GM19395 (cell line): ENCODE data around the gene LIN28B.
"Not testable (repeated sequence)": the region's sequence is repeated elsewhere in the genome, so short reads cannot be mapped to it uniquely, and the experiment has no call there.

ENCODE experiments used
- ATAC-seq: cut with Tn5 transposase; IDR thresholded peaks from one replicate; pipeline ENCODE4 v1.9.1; 2021; ENCODE audit warnings: mild to moderate bottlenecking, moderate library complexity; ENCODE audit not compliant: unreplicated experiment

LIN28B gene

DNA sequence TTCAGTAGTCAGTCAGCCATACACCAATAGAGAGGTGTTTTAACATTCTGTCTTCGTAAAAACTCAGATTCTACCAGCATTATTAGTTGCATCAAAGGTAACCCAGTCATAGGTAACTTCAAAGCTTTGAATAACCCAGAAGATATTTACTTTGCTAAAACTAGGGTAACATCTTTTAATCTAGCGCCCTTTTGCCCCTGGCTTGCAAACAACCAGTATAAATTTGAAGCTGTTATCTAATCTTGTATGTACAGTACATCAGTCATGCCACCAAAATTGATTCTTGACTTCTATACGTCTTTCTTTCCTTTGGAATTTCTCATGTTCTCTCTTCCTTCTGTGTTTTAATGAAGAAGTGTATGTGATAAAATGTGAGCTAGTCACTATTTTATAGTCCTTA, 109.3 kb downstream of the LIN28B start:
- ATAC-seq, result no peak

DNA sequence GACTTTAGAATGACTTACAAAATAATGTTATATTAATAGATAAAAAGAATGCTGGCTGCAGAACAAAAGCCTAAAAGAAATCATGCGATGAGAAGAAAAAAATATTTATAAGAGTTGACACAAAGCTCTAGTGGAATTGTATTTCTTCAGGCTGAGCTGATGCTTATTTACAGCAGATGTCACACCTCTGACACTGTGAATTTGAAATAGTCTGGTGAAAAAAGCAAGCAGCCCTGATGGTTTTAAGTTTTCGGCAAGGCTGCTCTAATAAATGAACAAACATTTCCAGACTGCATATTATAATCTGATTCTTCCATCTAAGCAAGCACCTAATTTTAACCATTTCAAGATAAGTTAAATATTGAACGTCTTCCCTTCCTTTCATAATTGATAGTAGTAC, 109.9 kb downstream of the LIN28B start:
- no peak for ATAC-seq

DNA sequence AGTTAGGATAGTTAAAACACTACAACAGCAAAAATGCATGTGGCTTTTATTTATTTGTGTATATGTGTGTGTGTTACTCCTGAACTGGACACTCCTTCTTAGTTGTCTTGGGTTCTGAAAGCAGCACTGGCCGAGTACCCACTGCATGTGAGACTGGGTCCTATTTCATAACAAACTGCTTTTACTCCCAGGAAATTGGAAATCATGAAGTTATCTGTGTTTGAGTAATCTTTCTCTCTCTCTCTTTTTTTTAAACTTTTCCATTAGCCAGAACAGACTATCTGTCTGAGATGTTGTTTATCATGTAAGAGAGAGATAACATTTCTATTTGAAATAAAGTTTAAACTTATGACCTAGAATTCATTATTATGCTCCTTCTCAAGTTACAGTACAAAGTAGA, 110.4 kb downstream of the LIN28B start:
- no peak for ATAC-seq

DNA sequence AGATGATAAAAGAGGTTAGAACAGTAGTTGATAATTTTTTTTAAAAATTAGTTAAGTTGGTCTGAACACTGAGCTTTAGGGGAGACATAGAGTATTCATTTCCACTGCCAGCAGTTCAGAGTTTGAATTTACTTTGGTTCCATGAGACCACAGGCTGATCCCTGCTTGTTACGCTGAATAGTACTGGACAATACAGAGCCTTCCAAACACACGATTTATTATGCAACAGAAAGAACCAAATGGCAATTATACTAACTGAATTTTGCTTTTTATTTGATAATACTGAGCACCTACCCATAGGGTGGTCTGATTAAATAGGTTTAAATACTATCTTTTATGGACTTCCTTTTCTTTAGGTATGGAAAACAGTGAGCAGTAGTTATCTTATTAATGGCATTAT, 111.5 kb downstream of the LIN28B start:
- no peak for ATAC-seq

DNA sequence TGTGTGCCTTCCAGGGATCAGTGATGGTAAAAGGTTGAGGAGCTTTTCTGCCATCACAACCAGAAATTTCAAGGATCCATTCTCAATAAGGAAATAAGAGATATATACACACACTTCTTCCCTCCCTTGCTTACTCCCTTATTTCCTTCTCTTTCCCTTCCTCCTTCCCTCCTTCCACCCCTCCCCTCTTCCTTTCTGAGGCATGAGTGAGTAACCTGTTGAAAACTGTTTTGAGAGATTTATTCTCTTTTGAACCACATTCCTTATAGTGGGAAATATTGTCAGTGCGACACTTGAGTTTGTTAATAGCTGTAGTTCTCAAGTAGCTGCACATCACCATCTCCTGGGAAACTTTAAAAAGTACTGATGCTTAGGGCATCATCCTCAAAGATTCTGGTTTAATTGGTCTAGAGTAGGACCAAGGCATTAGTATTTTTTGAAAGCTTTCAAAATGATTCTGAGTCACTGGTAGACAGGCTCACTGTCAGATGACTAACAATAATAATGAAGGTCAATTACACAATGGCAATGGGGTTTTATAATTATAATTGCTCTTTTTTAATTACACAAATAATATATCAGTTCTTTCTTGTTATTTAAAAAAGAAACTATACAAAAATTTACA, 113.0 kb downstream of the LIN28B start:
- no peak for ATAC-seq

DNA sequence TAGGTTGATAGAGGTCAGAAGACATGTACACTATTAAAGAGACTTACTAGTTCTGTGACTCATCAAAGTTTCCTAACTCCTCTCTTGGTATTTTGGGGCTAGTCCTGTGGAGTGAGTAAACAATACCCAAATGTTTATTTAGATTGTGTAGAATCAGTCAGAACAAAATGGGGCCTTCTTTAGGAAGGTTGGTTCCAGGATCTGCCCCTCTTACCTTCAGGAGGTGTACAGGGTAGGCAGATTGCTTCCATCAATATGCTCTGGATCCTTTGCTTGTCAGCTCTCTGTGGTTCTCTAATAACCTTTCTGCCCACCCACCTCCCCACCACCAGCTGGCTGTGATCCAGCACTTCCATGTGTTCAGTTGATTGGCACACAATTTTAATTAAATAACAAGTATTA, 115.9 kb downstream of the LIN28B start:
- no peak for ATAC-seq

DNA sequence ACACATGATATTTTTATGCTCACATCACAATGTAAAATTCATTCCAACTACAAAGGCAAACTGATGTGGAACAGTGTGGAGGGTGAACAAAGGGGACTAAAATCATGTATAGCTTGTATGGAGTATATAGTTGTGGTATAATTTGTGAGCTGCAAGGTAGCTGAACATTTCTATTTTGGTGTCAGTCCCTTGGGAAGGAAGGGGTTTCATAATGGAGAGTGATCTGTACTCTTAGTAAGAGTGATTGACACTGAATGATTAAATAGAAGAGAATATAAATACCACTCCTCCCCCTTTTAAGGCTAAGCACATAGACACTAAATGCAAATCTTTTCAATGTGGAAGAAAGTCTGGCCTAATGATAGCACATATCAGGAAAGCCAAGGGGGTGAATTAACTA, 118.3 kb downstream of the LIN28B start:
- ATAC-seq, result no peak

DNA sequence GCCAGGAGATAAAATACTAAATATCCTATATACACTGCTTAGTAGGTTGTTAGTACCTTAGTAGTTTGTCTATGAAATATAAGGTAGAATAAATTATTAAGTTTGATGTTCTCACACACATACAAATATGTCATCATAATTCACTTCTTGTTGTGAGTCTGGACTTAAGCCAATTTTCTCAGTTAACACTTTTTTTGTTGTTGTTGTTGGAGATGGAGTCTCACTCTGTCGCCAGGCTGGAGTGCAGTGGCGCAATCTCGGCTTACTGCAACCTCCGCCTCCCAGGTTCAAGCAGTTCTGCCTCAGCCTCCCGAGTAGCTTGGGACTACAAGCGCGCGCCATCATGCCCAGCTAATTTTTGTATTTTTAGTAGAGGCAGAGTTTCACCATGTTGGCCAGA, 119.5 kb downstream of the LIN28B start:
- not testable (repeated sequence) for ATAC-seq

DNA sequence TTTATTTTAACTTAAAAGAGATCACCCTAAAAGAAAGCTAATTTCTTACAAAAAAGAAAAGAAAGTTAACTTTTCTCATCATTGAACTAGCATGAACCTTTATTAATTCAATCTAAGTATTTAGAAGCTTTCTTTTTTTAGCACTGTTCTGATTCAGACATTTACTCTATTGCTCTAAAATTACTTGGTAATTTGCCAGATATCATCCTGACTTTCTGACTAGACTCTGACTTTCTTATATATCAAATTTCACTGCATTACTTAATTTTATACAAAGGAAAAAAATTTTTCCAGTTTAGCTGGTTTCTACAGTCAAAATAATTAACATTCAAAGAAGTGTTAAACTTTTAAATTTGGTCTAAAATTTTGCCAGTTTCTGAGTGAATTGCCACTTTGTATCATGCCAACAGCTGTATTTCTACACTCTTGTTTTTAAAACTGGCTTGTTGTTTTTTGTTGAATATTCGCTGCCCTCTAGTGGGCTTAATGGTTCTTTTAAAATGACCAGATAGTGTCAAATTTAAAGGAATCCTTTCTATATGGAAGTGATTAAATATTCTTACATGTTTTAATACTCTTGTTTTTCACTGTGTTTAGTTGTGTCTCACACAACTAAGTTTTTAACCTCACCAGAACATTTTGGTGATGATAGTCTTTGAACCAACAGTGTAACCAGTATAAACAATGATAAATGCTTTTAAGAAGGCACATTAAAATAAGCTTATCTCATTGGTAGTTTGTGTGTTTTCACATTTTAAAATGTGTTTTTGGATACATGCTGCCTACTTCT, 120.9 kb downstream of the LIN28B start:
- ATAC-seq, result peak; percentile 67

DNA sequence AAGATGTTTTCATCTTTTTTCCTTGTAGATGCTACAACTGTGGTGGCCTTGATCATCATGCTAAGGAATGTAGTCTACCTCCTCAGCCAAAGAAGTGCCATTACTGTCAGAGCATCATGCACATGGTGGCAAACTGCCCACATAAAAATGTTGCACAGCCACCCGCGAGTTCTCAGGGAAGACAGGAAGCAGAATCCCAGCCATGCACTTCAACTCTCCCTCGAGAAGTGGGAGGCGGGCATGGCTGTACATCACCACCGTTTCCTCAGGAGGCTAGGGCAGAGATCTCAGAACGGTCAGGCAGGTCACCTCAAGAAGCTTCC, 121.4 kb downstream of the LIN28B start:
- no peak for ATAC-seq

DNA sequence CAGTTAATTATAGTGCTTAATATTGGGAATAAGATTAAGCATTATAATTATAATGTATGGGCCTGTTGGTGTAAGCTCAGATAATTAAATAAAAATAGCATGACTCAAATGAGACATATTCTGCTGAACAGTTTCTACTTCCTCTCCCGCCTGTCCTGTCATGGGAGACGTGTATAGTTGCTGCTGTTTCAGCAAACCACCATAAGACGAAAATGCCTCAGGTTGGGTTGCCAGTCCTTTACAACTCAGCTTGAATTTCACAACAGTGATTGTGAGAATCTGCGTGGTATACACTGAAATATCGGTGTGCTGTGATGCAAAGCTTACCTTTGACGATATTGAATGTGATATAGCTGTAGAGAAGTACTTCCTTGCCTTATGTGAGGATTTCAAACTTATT, 123.4 kb downstream of the LIN28B start:
- no peak for ATAC-seq

DNA sequence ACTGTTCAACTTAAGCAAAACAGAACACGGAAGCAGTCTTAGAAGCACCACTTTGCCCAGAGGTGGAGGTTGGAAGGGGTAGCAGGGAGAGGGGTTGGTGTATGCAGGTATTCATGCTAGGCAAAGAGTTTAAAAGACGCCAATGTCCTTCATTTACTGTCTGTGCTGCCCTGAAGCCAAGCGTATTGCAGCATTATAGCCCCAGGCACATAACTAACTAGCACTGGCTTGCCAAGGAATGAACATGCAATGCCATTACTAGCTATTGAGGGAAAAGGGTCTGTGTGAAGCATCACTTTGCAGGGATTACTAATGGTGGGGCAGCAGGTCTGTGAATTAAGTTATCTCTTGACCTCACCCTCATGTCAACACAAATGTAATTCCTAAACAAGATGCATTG, 124.8 kb downstream of the LIN28B start:
- not testable (repeated sequence) for ATAC-seq

DNA sequence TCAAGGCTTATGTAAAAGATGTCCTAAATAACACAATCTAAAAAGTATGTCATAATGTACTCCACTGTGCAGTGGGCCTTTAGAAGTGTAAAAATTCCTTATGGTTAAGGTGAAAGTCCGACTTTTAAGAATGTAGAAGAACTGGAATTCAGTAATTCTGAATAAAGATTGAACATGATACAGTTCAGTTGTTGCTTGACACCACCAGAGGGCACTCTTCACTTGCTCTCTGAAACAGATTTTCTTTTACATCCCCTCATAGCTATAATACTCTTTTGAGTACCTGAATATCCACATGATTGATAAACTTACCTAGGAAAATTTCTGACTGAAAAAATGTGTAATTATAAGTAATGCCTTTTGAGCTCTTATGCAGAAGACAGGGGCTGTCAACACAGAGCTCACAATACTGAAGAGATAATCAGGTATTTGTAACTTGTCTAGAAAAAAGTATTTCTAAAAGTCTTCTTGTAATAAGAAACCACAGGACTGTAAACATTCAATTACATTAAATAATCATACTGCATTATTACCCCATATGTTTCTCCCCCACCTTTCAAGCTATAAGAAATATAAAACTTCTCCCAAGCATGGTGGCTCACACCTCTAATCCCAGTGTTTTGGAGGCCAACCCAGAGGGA, 130.8 kb downstream of the LIN28B start:
- ATAC-seq, result peak; percentile 81

DNA sequence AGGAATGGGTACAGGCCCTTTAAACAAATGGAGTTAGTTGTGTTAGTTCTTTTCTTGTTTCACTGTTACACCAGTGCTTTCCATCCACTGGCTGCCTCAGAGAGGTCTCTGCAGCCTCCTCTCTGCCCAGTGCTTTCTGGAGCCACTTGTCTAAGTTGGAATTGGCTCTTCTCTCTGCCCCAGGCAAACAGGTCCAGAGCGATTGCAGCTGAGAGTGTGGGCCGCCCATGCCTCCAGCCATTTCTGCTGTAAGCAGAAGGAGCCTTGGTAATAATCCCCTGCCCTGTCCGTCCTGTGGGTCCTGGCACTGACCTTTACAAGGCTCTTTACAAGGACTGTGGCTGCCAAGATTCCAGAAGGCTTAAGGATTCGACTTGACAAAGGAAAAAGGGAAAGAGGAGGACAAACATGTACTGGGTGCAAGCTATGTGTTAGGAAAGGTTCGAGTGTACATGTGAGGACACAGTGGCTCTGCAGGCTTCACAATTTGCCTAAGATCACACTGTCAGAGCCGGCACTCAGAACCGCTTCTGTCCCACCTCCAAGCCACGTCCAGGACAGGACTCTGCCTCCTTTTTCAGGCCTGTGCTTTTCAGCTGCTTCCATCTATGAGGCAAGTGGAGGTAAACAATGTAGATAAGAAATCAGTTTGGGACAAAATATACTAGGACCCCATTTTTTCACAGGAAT, 134.4 kb downstream of the LIN28B start:
- ATAC-seq, result no peak

DNA sequence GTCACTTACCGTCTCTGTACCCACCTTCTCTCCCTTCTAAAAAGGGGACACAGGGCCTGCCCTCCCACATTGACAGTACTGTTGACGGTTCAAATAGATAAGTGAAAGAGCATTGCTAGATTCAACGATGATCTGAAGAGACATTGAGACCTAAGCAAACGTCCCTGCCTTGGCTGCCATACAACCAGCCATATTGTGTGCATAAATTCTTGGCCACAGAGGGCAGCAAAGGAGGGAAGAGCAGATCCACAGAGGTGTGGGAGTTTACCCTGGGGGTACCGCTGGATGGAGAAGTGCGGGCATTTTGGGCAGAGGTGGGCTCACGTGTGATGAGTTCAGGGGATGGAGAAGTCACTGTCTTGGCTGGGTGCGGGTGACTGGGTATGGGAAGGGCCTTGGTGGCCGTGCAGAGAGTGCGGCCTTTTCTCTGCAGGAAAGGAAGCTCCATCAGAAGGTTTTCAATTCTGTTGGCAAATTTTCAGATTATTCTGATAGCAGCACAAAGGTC, 137.3 kb downstream of the LIN28B start:
- no peak for ATAC-seq

DNA sequence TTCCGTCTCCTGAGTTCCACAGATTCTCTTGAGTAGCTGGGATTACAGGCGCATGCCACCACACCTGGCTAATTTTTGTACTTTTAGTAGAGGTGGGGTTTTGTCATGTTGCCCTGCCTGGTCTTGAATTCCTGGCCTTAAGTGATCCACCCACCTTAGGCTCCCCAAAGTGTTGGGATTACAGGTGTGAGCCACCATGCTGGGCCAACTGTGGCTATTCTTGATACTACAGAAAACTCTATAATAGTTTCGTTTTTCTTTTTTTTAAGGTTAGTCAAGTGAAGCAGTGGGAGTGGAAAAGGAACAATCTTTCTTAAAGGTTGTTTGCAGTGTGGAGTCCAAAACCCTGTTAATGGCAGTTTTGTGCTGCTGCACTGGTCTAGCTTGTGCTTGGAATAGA, 138.2 kb downstream of the LIN28B start:
- no peak for ATAC-seq

DNA sequence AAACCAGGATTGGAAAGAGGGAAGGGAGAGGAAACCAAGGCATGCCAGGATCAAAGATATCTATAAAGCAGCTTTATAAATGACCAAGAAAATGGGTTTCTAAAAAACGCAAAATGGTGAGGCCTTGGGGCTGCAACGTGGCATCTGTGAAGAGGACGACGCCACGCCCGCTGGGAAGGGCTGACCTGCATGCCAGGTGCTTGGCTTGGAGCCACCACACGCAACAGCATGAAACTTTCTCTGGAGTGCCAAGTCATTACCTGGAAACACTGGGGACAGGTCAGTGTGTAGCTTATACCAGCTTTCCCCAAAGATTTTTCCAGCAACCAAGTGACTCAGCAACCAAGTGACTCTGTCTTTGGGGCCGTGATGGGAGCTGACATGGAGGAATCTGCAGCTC, 140.4 kb downstream of the LIN28B start:
- ATAC-seq, result no peak

DNA sequence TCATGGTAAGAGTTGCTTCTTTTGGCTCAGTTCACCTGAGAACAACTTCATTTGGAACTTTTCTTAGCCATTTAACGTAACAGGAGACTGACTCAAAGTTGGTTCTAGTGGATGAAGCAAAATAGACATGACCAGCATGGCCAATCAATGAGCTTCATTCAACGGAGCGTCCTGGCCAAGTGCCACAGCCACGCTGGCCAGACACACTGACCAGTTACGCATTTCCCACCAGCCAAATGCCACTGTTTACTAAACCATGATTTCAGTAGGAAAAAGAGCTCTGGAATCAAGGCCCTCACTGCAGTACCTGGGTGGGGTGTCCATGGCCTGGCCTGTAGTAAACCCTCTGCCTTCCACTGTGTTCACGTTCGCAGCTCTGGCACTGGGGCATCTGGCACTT, 142.5 kb downstream of the LIN28B start:
- ATAC-seq, result no peak

DNA sequence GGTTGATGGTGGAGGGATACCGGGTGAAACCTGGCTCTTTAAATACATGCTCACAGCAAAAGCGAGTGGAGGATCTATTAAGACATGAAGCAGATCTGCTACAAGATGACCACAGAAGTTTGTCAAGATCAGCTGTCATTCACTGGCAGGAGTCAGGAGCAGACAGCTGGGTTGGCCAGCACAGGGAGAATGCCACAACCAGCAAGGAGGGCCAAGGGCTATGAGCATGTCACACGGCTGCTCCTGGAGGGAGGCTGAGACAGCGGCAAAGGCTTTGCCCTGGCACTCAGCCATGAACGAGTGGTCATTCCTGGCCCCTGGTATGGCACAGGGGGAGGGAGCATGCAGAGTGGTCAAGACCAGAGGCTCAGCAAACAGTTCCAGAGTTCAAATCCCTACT, 145.3 kb downstream of the LIN28B start:
- ATAC-seq, result no peak

DNA sequence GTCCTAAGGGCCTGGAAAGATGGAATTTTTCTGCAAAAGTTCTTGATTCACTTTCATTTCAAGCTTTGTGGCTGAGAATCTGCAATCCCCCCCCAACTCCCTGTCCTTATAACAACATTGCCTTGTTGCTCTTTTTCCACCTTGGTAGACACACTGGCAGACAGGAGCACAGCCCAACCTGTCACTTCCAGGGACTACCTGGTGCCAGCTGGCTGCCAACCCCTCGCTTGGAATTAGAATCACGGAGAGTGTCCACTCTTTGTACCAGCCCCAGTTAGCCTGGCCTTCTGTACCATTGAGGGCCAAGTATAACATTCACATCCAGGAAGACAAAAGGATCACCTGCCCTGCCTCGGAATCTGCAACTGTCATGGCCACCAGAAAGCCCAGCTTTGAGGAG, 148.2 kb downstream of the LIN28B start:
- no peak for ATAC-seq

DNA sequence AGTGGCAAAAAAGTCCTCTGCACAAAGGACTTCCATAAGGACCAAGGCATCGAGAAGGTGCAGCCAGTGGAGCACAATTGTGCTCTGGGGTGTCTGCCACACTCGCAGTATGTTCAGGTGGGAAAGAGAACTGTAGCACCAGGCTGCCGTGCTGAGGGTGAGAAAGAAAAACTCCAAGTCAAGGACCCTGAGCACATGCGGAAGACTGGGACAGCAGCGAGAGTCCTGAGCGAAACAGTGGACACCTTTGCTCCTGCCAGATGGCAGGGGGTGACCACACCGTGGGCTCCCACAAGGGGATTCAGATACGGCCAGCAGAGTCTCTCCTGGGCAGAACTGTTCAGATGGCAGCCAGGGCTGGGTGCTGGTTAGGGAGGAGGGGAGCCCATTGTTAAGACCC, 149.4 kb downstream of the LIN28B start:
- ATAC-seq, result no peak

DNA sequence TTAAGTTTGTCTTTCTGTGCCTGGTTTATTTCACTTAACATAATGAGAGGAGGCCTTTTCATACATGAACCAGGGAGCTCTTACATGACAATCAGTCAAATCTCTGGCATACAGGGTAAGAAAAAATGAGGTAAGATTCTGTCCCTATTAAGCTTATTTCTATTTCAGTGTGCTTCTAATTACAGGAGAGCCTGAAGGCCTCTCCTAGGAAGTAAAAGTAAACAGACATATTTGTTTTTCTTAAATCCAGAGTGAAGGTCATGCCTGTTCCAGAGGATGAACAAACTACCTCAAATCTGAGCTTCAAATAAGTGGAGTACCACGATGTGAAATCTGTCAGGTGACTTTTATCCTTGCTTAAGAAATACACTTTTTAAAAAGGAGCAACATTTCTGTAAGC, 150.3 kb downstream of the LIN28B start:
- ATAC-seq, result no peak
